Daoy (cell line): Measurements from ENCODE around the gene ZNF277. TPM values are rescaled to one million over a fixed set of nuclear protein-coding genes. Genes with fewer than 3 reads are reported as not detected.

Experiments used
- DNase-seq: peaks from one replicate; pipeline ENCODE4 v3.0.0-alpha.2; 2015; ENCODE audit warnings: low read depth
- total RNA-seq: library from RNA; depleted of rRNA; stranded (reverse); fragments of >200 nt; shearing (Covaris generic); gene quantifications from 2 replicates; pipeline ENCODE4 v1.2.3, GENCODE V29; 2014

The ZNF277 gene
- total RNA-seq, 1 experiment from 2014 or later = 40.4 TPM

GRCh38 chr7:112252691-112253090 is 46.2 kb downstream of the ZNF277 start:
- no peak for DNase-seq

- no peak for DNase-seq
Measured at GRCh38 chr7:112254156-112254555, 47.7 kb downstream of the ZNF277 start.

GRCh38 chr7:112254709-112255387 is 48.4 kb downstream of the ZNF277 start:
- DNase-seq = no peak

- no peak for DNase-seq
Measured at GRCh38 chr7:112255388-112255720, 48.9 kb downstream of the ZNF277 start.

- DNase-seq = no peak
Measured at GRCh38 chr7:112257073-112257472, 50.6 kb downstream of the ZNF277 start.

GRCh38 chr7:112260911-112261310 is 54.4 kb downstream of the ZNF277 start:
- no peak for DNase-seq

GRCh38 chr7:112262036-112262435 is 55.5 kb downstream of the ZNF277 start:
- DNase-seq = no peak

- no peak for DNase-seq
Measured at GRCh38 chr7:112262855-112263487, 56.5 kb downstream of the ZNF277 start.

- DNase-seq = no peak
Measured at GRCh38 chr7:112263519-112263918, 57.0 kb downstream of the ZNF277 start.

- DNase-seq = no peak
Measured at GRCh38 chr7:112266141-112266540, 59.6 kb downstream of the ZNF277 start.

GRCh38 chr7:112266595-112267270 is 60.2 kb downstream of the ZNF277 start:
- DNase-seq = peak; percentile 11

GRCh38 chr7:112267944-112268691 is 61.6 kb downstream of the ZNF277 start:
- no peak for DNase-seq

- DNase-seq = no peak
Measured at GRCh38 chr7:112271162-112271561, 64.7 kb downstream of the ZNF277 start.

GRCh38 chr7:112272921-112273561 is 66.5 kb downstream of the ZNF277 start:
- DNase-seq = peak; percentile 54

GRCh38 chr7:112279042-112279441 is 72.5 kb downstream of the ZNF277 start:
- DNase-seq = no peak

GRCh38 chr7:112280267-112280666 is 73.8 kb downstream of the ZNF277 start:
- DNase-seq = no peak

- DNase-seq = no peak
Measured at GRCh38 chr7:112282476-112283188, 76.1 kb downstream of the ZNF277 start.

GRCh38 chr7:112283382-112283910 is 77.0 kb downstream of the ZNF277 start:
- no peak for DNase-seq

GRCh38 chr7:112286250-112287086 is 80.0 kb downstream of the ZNF277 start:
- no peak for DNase-seq

- no peak for DNase-seq
Measured at GRCh38 chr7:112288301-112288700, 81.8 kb downstream of the ZNF277 start.
